ENCODE measurements around the gene PRPS1L1.
A peak's percentile ranks its signal among the peaks of the same experiment; 100 is the strongest.

The PRPS1L1 gene

GRCh38 chr7:17983221-17984062 lies 44.2 kb downstream of the PRPS1L1 start:
- Histone ChIP-seq H3K79me2 (ENCODE audit: low read length) (no peaks in the 10 kb centered on the region), H3K4me3 (ENCODE audit: low read length) (no peak overlapping the region), H4K20me1 (ENCODE audit: insufficient read depth, low read length) (no peaks in the 10 kb centered on the region), H3K9ac (ENCODE audit: low read length) (no peak overlapping the region), H3K9me3 (ENCODE audit: insufficient read depth, low read length) (no peaks in the 10 kb centered on the region), H2AFZ (ENCODE audit: low read depth, low read length) (no peak overlapping the region), H3K36me3 (replicated peaks; ENCODE audit: low read depth, low read length) (no peaks in the 10 kb centered on the region), H3K27me3 (ENCODE audit: low read depth, low read length) (no peaks in the 10 kb centered on the region), H3K27ac (ENCODE audit: low read length) (peak overlapping the region; percentile 72), H3K4me2 (ENCODE audit: low read length) (peak overlapping the region; percentile 20; the same call in 1 of the 2 replicates), H3K4me1 (ENCODE audit: low read length) (peaks cover 21% of the 10 kb centered on the region)
- TF ChIP-seq EZH2phosphoT487 (IDR thresholded peaks at IDR 0.05; ENCODE audit: low read depth) (no peak), CTCF (IDR thresholded peaks at IDR 0.05; ENCODE audit: low read depth, low read length) (no peak)

- Histone ChIP-seq H3K4me2 (ENCODE audit: low read length) (no peak overlapping the region), H3K9me3 (ENCODE audit: insufficient read depth, low read length) (no peaks in the 10 kb centered on the region), H2AFZ (ENCODE audit: low read depth, low read length) (no peak overlapping the region), H3K27me3 (ENCODE audit: low read depth, low read length) (no peaks in the 10 kb centered on the region), H3K27ac (ENCODE audit: low read length) (no peak overlapping the region), H3K4me1 (ENCODE audit: low read length) (no peaks in the 10 kb centered on the region), H3K9ac (ENCODE audit: low read length) (no peak overlapping the region), H3K36me3 (replicated peaks; ENCODE audit: low read depth, low read length) (no peaks in the 10 kb centered on the region), H3K79me2 (ENCODE audit: low read length) (no peaks in the 10 kb centered on the region), H3K4me3 (ENCODE audit: low read length) (no peak overlapping the region), H4K20me1 (ENCODE audit: insufficient read depth, low read length) (no peaks in the 10 kb centered on the region)
- TF ChIP-seq EZH2phosphoT487 (IDR thresholded peaks at IDR 0.05; ENCODE audit: low read depth) (no peak), CTCF (IDR thresholded peaks at IDR 0.05; ENCODE audit: low read depth, low read length) (no peak)
Observed at GRCh38 chr7:17976952-17977351, 50.7 kb downstream of the PRPS1L1 start.
